ENCODE measurements around the gene FBXO47.

- TF ChIP-seq CREB1 (IDR thresholded peaks at IDR 0.05; ENCODE audit: low read depth) (no peak), POLR2A (IDR thresholded peaks at IDR 0.05; ENCODE audit: low read depth, low read length) (no peak), EZH2 (IDR thresholded peaks at IDR 0.05; ENCODE audit: borderline replicate concordance, control insufficient read depth, low read depth, low read length) (no peak), GATAD2B (conservative IDR thresholded peaks at IDR 0.05; ENCODE audit: low read depth) (no peak), CTCF (IDR thresholded peaks at IDR 0.05 in 2 of 3, conservative IDR thresholded peaks at IDR 0.05 in 1 of 3; ENCODE audit: control insufficient read depth in 2 of 3, extremely low read depth in 1 of 3, insufficient read depth in 1 of 3, low read depth in 3 of 3, low read length in 3 of 3) (no peak), SMC3 (IDR thresholded peaks at IDR 0.05; ENCODE audit: borderline replicate concordance, low read length) (no peak), TAF1 (IDR thresholded peaks at IDR 0.05; ENCODE audit: borderline replicate concordance, low read depth, low read length) (no peak), ZNF274 (IDR thresholded peaks at IDR 0.05; ENCODE audit: insufficient read depth, insufficient read length) (no peak), ZBTB11 (CRISPR knock-in tag; IDR thresholded peaks at IDR 0.05) (no peak), CEBPZ (IDR thresholded peaks at IDR 0.05; ENCODE audit: low read depth, low read length) (no peak)
These were observed 47.0 kb upstream of the FBXO47 start for GRCh38 chr17:39014044-39014794.
